Fibroblast of peridontal ligament (primary cell): ENCODE measurements around the gene TMEM126B.
A peak's percentile ranks its signal among the peaks of the same experiment; 100 is the strongest.

Experiments
- DNase-seq: peaks from one replicate; pipeline ENCODE4 v3.0.0-alpha.2; 2010; ENCODE audit errors: extremely low read depth

TMEM126B gene

DNA sequence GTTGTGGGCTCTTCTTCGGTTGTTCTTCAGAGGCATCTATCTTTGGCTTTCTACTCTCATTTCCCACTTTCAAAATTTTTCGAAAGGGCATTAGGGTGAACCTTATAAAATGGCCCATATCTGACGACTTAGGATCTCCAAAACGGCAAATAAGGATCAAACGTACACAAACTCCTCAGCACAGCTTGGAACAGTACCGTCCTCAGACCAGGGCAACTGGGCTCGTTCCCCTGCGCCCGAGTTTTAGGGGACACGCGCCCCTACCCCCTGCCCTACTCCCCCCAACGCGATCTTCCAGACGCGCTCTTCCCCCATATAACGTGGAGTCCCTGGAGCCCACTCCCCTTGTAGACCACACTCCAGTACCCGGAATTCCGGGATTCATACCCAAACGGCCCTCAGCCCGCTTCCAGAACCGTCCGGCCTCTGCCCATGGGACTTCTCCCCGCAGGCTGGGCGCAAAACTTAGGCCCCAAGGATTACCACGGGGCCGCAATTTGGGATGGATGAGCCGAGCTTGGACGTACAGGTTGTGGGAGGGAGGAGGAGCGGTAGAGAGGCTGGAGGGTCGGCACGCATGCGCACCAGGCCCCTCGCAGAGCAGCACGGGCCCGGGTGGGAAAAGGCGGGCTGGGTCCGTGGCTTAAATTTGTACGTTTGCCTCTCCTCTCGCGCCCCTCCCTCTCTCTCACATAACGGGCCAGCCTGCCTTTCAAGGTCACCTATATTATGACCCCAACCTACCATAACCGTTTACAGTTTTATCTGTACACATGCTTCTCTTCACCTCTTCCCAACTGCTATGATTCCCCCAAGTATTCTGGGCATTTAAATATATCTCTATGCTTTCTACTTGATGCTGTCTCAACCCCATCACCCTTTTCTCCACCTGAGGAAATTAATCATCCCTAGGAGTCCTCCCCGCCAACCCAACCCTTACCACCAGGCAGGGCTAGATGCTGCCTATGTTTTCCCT lies 54.2 kb downstream of the TMEM126B start:
- peak; percentile 57 for DNase-seq

DNA sequence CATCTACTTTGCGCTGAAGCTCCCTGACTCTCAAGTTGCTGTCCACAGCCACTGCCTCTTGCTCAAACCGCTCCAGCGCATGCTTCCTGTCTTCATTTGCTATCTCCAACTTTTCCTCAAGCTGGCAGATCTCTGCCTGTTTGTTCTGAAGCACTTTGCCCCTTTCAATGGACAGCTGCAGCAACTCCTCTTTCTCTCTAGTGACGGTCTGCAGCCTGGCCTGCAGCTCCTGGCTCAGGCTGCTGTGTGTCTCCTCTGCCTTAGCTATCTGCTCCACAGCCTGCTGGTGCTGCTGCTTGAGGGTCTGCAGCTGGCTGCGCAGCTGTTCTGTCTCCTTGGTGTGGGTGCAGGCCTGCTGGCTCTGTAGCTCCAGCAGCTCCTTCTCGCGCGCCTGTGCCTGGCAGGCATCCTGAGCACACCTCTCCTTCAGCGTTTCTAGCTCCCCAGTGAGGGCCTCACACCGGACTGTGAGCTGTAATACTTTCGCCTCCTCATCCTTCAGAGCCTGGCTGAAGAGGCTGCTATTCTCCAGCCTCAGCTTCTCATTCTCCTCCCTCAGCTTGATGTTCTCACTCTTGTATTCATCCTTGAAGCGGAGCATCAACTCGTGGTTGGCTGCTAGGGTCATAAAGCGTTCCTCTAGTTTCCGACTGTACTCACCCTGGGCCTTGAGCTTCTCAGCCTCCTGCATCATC lies 56.9 kb downstream of the TMEM126B start:
- no peak for DNase-seq

GRCh38 chr11:85685820-85686459 lies 57.5 kb downstream of the TMEM126B start, which contains the start of gene CCDC89:
Gene CCDC89, minus strand, starts transcription at chr11:85686195. Its CDS starts 65 bp downstream, at chr11:85686130.
- peak; percentile 96 for DNase-seq
